Sciatic nerve (tissue), 2 donors: ENCODE data around the gene HUS1B. TPM values are rescaled to one million over a fixed set of nuclear protein-coding genes. Genes with fewer than 3 reads are reported as not detected.
"Not testable (repeated sequence)": the region's sequence is repeated elsewhere in the genome, so short reads cannot be mapped to it uniquely, and the experiment has no call there.

Source experiments
- ATAC-seq: fragments of 200-7000 bp; cut with Tn5 transposase; one replicate; pipeline ENCODE4 v1.9.1; 2020; ENCODE audit warnings: mild to moderate bottlenecking, moderate library complexity
- DNase-seq: peaks from one replicate; pipeline ENCODE4 v3.0.0-alpha.2; 2020; ENCODE audit warnings: low spot score
- intact Hi-C: fragments of 100-400 bp; cut with DNase I; formaldehyde crosslinking; loops from one replicate; pipeline ENCODE4 v1.14.2; 2022
- total RNA-seq: library from RNA; stranded (reverse); fragmentation: NEBNext Ultra II Directional; extraction: Animal tissue kit (Norgen Biotek cat#: 25700); gene quantifications from one replicate; pipeline ENCODE4 v1.2.1, GENCODE V29; 2021
- donor health status: DM: no; HTN: no; CAD: no.
- donor health status: DM: no; HTN: no; CAD: no.

The HUS1B gene
- total RNA-seq: 2.0 TPM

- intact Hi-C loops: no loop called here
- ATAC-seq (no peak), DNase-seq (no peak)
These were observed at the start of gene HUS1B for GRCh38 chr6:656460-657252. HUS1B (minus strand) TSS chr6:657100; CDS start chr6:656944, 156 bp downstream.

- no peak for ATAC-seq
- DNase-seq: no peak
- intact Hi-C loops: no loop called here
These were observed 49.2 kb upstream of the HUS1B start for GRCh38 chr6:706146-706545.

GRCh38 chr6:705047-705446 is 48.1 kb upstream of the HUS1B start:
- intact Hi-C loops: no loop called here
- DNase-seq (no peak), ATAC-seq (no peak)

GRCh38 chr6:704046-704445 is 47.1 kb upstream of the HUS1B start:
- DNase-seq (no peak), ATAC-seq (no peak)
- intact Hi-C loops: no loop called here

- DNase-seq (no peak), ATAC-seq (no peak)
- intact Hi-C loops: no loop called here
These were observed 46.7 kb upstream of the HUS1B start for GRCh38 chr6:703552-703951.

- ATAC-seq (no peak), DNase-seq (no peak)
- intact Hi-C loops: no loop called here
These were observed 45.0 kb upstream of the HUS1B start for GRCh38 chr6:701700-702479.

- intact Hi-C loops: no loop called here
- DNase-seq (no peak), ATAC-seq (no peak)
These were observed 44.3 kb upstream of the HUS1B start for GRCh38 chr6:701215-701614.

- intact Hi-C loops: no loop called here
- DNase-seq (no peak), ATAC-seq (no peak)
These were observed 43.6 kb upstream of the HUS1B start for GRCh38 chr6:700490-700889.

GRCh38 chr6:699319-699718 is 42.4 kb upstream of the HUS1B start:
- ATAC-seq: no peak
- no peak for DNase-seq
- intact Hi-C loops: no loop called here

GRCh38 chr6:694431-695126 is 37.7 kb upstream of the HUS1B start:
- intact Hi-C loops, ATAC-seq, DNase-seq: not testable (repeated sequence)

- ATAC-seq: no peak
- intact Hi-C loops: no loop called here
- DNase-seq: no peak
These were observed 36.8 kb upstream of the HUS1B start for GRCh38 chr6:693723-694009.

GRCh38 chr6:692858-693722 is 36.2 kb upstream of the HUS1B start, which contains the start of gene EXOC2:
EXOC2 (minus strand) TSS chr6:693139; CDS start chr6:637818, 55,321 bp downstream.
- intact Hi-C loops: no loop called here
- ATAC-seq (peak; percentile 95), DNase-seq (peak; percentile 91)

GRCh38 chr6:692356-692851 is 35.5 kb upstream of the HUS1B start:
- peak; percentile 61 for DNase-seq
- intact Hi-C loops: no loop called here

GRCh38 chr6:689223-689622 is 32.3 kb upstream of the HUS1B start:
- no peak for ATAC-seq
- intact Hi-C loops: no loop called here
- DNase-seq: no peak

More at GRCh38 chr6:692356-692851, 35.5 kb upstream of the HUS1B start:
- peak; percentile 48 for ATAC-seq

GRCh38 chr6:686497-686896 is 29.6 kb upstream of the HUS1B start:
- DNase-seq: no peak
- ATAC-seq: peak; percentile 56
- intact Hi-C loops: no loop called here

GRCh38 chr6:684831-685636 is 28.1 kb upstream of the HUS1B start:
- peak; percentile 55 for ATAC-seq
- intact Hi-C loops: no loop called here
- DNase-seq: no peak

GRCh38 chr6:683742-684440 is 27.0 kb upstream of the HUS1B start:
- intact Hi-C loops: no loop called here
- peak; percentile 86 for ATAC-seq
- DNase-seq: no peak
